Hematopoietic multipotent progenitor cell treated with erythropoietin and hydrocortisone succinate and interleukin-3 and kit ligand, for 17 days (in vitro differentiated cells): ENCODE measurements around the gene F10.
A peak's percentile ranks its signal among the peaks of the same experiment; 100 is the strongest.

Source experiments
- DNase-seq: peaks from one replicate; pipeline ENCODE4 v3.0.0-alpha.2; 2015; ENCODE audit warnings: low spot score

The F10 gene

DNA sequence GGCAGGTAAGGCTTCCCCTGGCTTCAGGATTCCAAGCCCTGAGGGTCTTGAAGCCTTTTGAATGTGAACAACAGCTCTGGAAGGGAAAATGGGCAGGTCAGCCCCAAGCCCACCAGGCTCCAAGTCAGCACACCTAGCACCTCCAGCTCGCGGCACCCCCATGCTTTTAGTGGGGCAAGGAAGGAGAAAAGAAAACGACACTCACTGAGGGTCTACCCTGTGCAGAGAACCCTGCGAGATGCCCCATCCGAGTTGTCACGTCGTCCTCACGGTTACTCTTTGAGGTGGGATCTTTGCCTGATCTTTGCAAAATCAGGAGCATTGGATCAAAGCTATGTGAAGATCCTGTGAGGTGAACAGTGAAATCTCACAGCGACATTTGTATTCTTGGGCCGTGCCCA, 5.7 kb upstream of the F10 start:
- DNase-seq, result no peak

DNA sequence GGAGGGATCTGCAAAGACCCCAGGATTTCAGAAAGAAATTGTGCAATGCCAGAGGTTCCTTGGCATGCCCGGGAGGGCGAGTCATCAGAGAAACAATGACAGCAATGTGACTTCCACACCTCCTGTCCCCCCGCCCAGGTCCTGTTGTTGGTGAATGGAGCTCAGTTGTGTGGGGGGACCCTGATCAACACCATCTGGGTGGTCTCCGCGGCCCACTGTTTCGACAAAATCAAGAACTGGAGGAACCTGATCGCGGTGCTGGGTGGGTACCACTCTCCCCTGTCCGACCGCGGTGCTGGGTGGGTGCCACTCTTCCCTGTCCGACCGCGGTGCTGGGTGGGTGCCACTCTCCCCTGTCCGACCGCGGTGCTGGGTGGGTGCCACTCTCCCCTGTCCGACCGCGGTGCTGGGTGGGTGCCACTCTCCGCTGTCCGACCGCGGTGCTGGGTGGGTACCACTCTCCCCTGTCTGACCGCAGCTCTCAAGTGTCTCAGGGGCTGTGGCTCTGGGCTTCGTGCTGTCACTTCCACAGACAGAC, 5.2 kb upstream of the F10 start:
- no peak for DNase-seq

DNA sequence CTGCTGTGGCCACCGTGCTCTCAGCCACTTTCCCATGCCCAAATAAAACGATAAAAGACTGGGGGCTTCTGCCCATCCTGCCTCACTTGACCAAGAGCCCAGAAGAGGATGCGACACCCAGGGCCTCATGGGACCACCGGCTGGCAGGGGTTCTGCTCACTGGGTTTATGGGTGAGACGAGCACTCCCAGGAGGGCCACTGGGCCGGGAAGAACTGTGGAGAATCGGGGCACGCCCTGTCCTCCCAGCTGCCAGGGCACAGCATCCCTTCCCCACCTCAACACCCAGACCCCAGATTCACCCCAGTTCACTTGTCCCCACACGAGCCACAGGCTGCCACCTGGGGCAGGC, 4.7 kb upstream of the F10 start:
- no peak for DNase-seq

DNA sequence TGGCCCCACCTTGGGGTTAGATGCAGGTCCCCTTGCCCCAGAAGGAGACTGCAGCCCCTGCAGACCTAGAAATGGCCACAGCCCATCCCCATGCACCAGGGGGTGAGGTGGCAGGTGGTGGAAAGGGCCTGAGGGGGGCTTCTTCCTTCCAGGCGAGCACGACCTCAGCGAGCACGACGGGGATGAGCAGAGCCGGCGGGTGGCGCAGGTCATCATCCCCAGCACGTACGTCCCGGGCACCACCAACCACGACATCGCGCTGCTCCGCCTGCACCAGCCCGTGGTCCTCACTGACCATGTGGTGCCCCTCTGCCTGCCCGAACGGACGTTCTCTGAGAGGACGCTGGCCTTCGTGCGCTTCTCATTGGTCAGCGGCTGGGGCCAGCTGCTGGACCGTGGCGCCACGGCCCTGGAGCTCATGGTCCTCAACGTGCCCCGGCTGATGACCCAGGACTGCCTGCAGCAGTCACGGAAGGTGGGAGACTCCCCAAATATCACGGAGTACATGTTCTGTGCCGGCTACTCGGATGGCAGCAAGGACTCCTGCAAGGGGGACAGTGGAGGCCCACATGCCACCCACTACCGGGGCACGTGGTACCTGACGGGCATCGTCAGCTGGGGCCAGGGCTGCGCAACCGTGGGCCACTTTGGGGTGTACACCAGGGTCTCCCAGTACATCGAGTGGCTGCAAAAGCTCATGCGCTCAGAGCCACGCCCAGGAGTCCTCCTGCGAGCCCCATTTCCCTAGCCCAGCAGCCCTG, 4.2 kb upstream of the F10 start:
- DNase-seq, result no peak

DNA sequence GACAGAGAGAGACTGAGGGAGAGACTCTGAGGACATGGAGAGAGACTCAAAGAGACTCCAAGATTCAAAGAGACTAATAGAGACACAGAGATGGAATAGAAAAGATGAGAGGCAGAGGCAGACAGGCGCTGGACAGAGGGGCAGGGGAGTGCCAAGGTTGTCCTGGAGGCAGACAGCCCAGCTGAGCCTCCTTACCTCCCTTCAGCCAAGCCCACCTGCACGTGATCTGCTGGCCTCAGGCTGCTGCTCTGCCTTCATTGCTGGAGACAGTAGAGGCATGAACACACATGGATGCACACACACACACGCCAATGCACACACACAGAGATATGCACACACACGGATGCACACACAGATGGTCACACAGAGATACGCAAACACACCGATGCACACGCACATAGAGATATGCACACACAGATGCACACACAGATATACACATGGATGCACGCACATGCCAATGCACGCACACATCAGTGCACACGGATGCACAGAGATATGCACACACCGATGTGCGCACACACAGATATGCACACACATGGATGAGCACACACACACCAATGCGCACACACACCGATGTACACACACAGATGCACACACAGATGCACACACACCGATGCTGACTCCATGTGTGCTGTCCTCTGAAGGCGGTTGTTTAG, 3.3 kb upstream of the F10 start:
- no peak for DNase-seq

DNA sequence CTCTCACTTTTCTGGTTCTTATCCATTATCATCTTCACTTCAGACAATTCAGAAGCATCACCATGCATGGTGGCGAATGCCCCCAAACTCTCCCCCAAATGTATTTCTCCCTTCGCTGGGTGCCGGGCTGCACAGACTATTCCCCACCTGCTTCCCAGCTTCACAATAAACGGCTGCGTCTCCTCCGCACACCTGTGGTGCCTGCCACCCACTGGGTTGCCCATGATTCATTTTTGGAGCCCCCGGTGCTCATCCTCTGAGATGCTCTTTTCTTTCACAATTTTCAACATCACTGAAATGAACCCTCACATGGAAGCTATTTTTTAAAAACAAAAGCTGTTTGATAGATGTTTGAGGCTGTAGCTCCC, 2.8 kb upstream of the F10 start:
- DNase-seq, result no peak

DNA sequence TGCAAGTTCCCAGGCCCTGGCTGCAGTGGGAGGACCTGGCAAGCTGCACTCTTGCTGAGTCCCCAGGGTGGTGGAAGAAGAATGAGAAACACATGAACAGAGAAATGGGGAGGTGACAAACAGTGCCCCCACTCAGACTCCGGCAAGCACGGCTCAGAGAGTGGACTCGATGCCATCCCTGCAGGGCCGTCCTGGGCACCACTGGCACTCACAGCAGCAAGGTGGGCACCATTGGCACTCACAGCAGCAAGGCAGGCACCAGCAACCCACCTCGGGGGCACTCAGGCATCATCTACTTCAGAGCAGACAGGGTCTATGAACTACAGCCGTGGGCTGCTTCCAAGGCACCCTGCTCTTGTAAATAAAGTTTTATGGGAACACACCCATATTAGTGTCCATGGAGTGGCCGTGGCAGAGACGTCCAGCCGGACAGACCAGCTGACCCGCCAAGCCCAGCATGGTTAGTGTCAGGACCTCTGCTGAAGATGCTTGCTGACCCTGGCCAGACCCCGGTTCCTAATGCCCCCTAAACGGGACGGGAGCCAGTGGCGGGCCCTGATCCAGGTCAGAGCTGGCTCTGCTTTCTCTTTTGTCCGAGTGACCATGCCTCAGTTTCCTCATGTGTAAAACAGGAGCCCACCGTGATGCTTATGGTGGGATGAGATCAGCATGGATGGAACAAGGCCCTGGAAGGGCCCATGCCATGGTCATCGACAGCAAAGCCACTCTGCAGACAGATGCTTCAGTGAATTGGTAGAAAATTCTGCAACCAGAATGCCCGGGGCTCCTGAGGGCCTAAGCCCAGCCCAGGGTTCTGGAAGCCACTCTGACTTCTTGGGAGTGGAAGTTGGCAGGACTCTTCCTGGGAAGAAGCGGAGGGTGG, 2.1 kb upstream of the F10 start:
- no peak for DNase-seq

DNA sequence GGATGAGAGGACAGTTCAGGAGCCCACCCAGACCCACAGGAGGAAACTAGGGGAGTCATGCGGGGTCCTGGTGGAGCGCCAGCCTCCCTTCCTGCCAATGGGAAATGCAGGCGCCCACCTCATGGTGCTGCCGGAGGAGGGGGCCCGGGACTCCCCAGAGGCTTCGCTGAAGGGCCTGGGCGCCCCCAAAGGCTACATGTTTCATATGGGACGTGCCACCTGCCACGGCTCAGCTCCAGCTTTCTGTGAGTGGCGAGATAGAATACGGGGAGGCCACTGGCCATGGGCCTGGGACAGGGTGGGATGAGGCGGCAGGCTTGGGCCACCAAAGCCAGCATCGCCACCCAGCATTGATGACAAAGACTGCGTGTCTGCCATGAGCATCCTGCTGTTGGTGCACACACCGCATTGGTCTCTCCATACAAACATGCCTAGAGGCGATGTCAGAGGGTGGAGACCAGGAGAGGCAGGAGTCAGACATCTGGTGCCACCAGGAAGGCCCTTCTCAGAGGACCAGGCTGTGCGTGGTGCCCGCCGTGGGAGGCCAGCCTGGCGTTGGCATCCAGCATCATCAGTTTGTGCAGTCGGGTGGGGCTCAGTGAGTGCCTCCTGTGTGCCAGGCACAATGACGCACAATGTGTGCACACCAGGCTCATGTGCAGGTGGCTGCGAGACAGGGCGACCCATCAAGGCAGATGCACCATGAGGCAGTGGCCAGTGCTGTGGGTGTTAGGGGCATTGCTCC, 1.2 kb upstream of the F10 start:
- no peak for DNase-seq

DNA sequence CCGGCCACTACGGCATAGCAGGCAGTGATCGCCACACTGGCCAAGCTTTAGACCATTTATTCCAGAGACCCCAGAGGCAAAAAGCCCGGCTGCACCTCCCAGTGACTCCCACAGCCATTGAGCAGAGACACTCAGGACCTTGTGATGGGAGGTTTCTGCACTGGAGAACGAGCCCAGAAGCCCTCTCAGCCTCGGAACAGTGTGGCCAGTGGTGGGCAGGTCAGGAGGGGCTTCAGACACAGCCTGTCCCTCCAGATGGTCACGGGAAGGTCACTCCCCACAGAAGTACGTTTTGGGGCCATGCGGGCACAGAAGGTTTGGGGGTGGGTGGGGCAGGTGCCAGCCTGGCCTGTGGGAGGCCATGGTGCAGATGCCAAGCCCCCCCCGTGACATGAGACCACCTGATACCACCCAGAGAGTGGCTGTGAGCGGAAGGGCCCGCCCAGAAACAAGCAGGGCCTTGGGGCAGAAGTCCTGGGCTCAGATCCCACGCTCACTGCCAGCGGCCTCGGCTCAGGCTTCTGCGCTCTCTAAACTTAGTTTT, 599 bp upstream of the F10 start:
- DNase-seq, result no peak

DNA sequence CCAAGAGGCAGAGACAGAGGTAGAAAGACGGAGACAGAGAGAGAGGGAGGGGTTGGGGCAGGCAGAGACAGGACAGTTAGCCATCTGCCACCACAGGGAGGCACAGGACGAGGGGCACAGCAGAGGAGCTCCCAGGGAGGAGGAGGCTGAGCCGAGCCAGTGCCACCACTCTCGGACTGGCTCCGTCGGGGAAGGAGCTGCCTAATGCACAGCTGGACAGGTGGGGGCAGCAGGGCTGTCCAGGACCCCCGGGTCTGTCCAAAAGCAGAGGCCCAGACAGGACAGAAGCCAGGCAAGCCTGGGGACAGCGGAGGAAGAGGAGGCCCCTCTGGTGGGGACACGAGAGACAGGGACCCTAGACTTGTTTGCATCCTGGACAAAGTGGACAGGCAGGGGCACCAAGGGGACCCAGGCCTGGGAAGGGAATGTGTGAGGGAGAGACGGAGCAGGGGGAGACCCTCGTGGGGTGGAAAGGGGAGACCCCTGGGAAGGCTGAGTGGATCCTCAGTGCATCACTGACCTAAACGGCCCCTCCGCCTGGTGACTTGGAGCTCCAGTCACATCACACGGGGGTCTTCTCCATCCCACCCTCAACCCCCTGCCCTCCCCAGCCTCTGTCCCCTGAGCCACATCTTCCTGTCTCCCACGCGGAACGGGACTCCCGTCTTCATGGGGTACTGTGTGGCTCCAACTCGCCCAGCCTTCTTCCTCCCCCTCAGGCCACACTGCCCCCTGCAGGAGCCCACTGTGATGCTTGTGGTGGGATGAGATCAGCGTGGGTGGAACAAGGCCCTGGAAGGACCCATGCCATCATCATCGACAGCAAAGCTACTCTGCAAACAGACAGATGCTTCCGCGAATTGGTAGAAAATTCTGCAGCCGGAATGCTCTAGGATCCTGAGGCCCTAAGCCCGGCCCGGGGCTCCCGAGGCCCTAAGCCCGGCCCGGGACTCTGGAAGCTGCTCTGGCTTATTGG, 915 bp downstream of the F10 start:
- no peak for DNase-seq

DNA sequence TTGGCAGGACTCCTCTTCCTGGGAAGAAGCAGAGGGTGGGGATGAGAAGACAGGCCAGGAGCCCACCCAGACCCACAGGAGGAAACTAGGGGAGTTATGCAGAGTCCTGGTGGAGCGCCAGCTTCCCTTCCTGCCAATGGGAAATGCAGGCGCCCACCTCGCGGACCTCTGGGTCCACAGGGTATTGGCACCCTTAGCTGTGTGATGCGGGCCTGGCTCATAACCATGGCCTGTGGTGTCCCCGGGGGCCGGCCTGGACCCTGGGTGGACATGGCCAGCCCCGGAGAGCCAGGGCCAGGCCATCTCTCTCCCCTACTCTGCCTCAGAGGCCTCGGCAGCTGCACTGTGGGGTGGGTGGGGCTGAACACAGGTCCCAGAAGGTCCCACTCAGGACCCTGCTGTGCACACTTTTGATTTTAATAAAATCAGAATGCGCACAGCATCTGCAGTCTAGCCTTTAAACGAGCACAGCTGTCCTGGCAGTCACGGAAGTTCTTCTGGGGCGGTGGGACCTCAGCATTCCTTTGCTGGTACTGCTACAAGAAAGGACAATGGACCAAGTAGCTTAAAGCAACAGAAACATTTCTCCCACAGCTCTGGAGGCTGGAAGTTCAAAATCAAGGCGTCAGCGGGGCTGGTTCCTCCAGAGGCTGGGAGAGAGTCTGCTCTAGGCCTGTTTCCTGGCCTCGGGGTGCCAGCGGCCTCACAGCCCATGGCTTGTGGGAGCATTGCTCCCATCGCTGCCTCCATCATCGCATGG, 1.8 kb downstream of the F10 start:
- DNase-seq, result no peak

DNA sequence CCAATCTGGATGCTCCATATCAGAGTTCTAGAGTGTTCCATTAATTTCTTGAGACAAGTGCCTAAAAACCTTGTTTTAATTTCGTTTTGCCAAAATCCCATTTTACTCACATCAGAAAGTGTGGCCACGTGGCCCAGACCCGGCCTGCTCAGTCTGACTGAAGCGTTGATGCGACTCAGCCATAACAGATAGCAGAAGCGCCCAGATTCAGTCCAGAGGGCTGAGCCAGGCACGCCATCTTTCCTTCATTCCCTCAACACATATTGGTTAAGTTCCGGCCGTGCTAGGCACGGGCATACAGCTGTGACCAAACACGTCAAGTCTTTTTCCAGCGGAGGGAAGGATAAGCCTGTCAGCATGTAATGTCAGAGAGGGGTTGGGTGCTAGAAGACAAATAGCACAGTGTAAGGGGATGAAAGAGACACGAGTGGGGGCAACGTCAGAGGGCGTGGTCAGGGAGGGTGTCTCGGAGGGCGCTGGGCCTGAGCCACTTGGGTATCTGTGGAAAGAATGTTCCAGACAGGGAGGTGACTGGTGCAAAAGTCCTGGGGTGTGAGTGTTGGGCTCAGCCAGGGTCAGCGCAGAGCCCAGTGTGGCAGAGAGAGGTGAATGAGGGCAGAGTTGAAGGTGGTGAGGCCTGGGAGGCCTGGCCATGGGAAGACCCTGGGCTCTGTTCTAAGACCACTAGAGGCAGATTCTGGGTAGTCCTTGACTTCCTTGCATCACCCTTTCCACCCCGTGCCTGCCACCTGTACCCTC, 3.1 kb downstream of the F10 start:
- no peak for DNase-seq

DNA sequence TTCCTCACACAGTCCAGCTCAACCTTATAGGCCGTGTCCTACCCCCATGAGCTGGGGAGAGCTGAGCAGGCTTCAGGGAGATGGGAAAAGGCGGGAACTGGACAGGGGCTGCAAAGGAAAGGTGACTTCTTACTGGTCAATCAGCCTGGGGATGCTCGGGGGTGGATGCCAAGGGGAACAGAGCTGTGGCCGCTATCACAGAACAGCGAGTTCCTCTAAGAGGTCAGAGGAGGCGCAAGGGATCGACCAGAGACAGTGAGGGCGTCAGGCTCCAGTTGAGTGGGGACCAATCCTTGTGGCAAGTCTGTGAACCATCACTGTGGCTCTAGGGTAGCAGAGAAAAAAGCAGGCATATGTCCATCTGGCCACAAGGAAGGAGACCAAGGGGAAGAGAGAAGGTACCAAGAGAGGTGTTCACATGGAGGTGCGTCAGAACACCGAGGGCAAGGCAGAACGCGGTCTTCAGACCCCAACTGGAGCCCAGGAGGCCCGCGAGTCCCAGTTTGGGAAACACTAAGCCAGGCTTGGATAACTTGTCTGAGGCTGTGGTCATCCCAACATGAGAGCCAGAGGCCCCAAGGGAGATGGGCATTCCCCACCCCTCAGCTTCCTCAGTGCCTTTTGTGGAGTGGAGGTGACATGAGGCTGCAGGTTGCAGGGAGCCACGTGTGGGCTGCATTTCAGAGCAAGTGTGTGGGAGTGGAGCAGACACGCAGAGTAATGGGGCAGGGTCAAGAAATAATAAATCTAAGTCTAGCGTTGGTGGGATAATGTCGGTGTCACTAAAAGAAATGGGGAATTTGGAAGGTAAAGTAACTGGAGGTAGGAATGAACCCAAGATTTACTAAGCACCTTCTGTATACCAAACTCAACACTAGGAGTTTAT, 3.9 kb downstream of the F10 start:
- no peak for DNase-seq

DNA sequence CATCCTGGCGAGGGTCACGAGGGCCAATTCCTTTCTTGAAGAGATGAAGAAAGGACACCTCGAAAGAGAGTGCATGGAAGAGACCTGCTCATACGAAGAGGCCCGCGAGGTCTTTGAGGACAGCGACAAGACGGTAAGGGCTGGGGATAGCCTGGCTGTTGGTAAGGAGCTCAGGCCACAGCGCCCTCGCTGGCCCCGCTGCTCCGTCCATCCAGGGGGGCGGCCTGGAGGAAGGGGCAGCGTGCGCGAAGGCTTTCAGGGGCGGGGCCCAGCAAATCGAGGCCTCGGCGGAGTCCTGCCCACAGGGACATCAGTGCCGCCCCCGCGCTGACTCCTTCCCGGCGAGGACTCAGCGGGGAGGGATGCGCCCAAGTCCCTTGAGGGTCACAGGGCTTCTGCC, 6.9 kb downstream of the F10 start:
- DNase-seq, result no peak

DNA sequence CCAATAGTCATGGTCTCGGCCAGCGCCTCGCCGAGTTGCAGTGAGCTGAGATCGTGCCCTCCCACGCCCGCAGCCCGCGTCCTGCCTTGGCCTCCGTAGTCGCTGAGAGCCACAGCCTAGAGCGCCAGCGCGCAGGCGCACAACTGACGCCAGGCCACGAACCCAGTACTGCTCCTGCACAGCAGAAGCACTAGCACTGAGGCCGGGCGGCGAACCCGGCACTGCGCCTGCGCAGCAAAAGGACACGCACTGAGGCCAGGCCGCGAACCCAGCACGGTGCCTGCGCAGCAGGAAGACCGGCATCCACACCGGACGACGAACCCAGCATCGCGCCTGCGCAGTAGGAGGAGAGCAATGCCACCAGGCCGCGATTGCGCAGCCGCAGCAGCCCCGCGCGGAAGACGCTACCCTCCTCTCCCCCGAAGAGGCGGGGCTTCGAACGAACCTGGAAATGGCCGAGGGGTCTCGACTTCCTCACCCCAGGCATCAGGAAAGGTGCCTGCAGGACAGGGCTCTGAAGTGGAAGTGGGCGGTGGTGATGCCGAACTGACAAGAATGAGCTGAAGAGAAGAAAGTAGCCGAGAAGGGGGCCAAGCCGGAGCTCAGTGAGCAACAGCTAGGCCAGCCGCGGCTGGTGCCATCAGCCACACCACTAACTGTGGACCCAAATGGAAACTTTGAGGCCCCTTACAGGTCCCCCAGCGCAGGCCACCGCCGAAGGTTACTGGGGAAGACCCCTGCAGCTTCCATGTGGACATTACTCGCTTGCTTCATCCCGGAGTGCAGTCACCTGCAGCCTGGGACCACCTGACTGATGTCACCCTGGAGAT, 7.5 kb downstream of the F10 start:
- DNase-seq, result peak; percentile 19

DNA sequence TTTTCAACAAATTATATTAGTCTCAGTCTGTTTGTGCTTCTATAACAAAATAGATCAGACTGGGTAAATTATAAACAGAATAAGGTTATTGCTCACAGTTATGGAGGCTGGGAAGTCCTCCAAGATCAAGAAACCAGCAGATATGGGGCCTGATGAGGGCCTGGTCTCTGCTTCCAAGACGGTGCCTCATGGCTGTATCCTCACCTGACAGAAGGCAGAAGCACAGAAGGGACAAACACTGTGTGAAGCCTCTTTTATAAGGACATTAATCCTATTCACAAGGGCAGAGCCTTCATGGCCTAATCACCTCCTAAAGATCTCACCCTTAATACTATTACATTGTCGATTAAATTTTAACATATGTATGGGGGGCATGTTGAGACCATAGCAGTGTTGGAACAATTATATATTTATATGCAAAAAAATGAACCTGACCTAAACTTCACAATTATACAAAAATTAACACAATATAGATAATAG, 12.7 kb downstream of the F10 start:
- no peak for DNase-seq

DNA sequence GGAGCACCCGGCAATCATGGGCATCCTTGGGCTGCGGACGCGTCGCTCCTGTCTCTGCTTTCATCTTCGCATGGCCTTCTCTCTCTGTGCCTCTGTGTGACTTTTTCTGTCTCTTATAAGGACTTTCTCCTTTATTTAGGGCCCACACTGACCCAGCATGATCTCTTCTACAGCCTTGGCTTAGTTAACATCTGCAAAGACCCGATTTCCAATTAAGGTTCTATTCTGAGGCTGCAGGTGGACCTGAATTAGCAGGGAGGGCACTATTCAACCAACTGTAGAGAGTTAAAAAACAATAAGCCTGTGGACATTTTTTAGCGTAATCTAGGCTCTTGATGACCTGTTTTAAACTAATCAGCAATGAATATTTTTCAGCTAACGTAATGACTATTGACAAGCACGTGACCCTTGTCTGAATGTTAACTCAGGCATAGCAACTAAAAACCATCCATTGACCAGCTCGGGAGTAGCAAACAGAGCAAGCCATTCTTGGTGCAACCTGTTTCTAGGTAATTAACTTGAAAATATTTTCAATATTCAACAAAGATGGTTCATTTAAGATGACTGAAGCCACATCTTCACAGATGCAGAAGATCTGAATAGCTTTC, 15.2 kb downstream of the F10 start:
- no peak for DNase-seq
